ENCODE data around the gene SFXN4.
A peak's percentile ranks its signal among the peaks of the same experiment; 100 is the strongest.

The SFXN4 gene

GRCh38 chr10:119210633-119211032 is 45.1 kb upstream of the SFXN4 start:
- no peak for TF ChIP-seq ARNTL (CRISPR knock-in tag; IDR thresholded peaks at IDR 0.05; ENCODE audit: borderline replicate concordance, low read depth)
- TF ChIP-seq ISL1 (CRISPR knock-in tag; IDR thresholded peaks at IDR 0.05) = peak; percentile 97
- peak; percentile 67; the same call in 1 of the 2 replicates for TF ChIP-seq ZNF8 (CRISPR knock-in tag; IDR thresholded peaks at IDR 0.05)
- no peak for TF ChIP-seq ESRRG (CRISPR knock-in tag; IDR thresholded peaks at IDR 0.05)
- TF ChIP-seq POU6F1 (CRISPR knock-in tag; IDR thresholded peaks at IDR 0.05; ENCODE audit: borderline replicate concordance, low read depth) = peak; percentile 59; the same call in 1 of the 2 replicates
- TF ChIP-seq OSR1 (CRISPR knock-in tag; IDR thresholded peaks at IDR 0.05) = no peak
- TF ChIP-seq PPARA (CRISPR knock-in tag; IDR thresholded peaks at IDR 0.05; ENCODE audit: borderline replicate concordance) = peak; percentile 66; the same call in 1 of the 2 replicates
- TF ChIP-seq SNAI2 (CRISPR knock-in tag; IDR thresholded peaks at IDR 0.05) = peak; percentile 71; the same call in 1 of the 2 replicates
- TF ChIP-seq ZFP30 (CRISPR knock-in tag; IDR thresholded peaks at IDR 0.05) = peak; percentile 27; the same call in 1 of the 2 replicates
- no peak; the same call in 1 of the 2 replicates for TF ChIP-seq TOX (CRISPR knock-in tag; IDR thresholded peaks at IDR 0.05; ENCODE audit: borderline replicate concordance)
- TF ChIP-seq ZNF70 (CRISPR knock-in tag; IDR thresholded peaks at IDR 0.05) = no peak
- TF ChIP-seq PATZ1 (CRISPR knock-in tag; IDR thresholded peaks at IDR 0.05; ENCODE audit: borderline replicate concordance) = no peak
- TF ChIP-seq GLIS3 (CRISPR knock-in tag; IDR thresholded peaks at IDR 0.05) = peak; percentile 46; the same call in 1 of the 2 replicates
- TF ChIP-seq RARB (CRISPR knock-in tag; IDR thresholded peaks at IDR 0.05) = 0 out of 2 replicates have a peak, but pooled peaks have one; percentile 12
- TF ChIP-seq ZC3H10 (CRISPR knock-in tag; IDR thresholded peaks at IDR 0.05) = peak; percentile 74; the same call in 1 of the 2 replicates
- no peak for TF ChIP-seq ZNF565 (CRISPR knock-in tag; conservative IDR thresholded peaks at IDR 0.05; ENCODE audit: low read depth)
- peak; percentile 88 for TF ChIP-seq CSRNP3 (CRISPR knock-in tag; IDR thresholded peaks at IDR 0.05)
- no peak for TF ChIP-seq ZFP3 (CRISPR knock-in tag; IDR thresholded peaks at IDR 0.05)
- peak; percentile 88; the same call in 1 of the 2 replicates for TF ChIP-seq TSHZ2 (CRISPR knock-in tag; IDR thresholded peaks at IDR 0.05)
- peak; percentile 19; the same call in 1 of the 2 replicates for TF ChIP-seq CREB5 (CRISPR knock-in tag; IDR thresholded peaks at IDR 0.05; ENCODE audit: low read depth)
- TF ChIP-seq CSDC2 (CRISPR knock-in tag; IDR thresholded peaks at IDR 0.05) = no peak
- peak; percentile 99 for TF ChIP-seq TCF4 (CRISPR knock-in tag; IDR thresholded peaks at IDR 0.05; ENCODE audit: borderline replicate concordance)
- no peak for TF ChIP-seq BACH2 (CRISPR knock-in tag; IDR thresholded peaks at IDR 0.05; ENCODE audit: borderline replicate concordance)
- ATAC-seq = no peak

GRCh38 chr10:119209736-119210355 is 44.3 kb upstream of the SFXN4 start:
- ATAC-seq = no peak
- no peak for TF ChIP-seq CSRNP3 (CRISPR knock-in tag; IDR thresholded peaks at IDR 0.05)
- no peak for TF ChIP-seq PATZ1 (CRISPR knock-in tag; IDR thresholded peaks at IDR 0.05; ENCODE audit: borderline replicate concordance)
- TF ChIP-seq ZNF8 (CRISPR knock-in tag; IDR thresholded peaks at IDR 0.05) = no peak
- no peak for TF ChIP-seq PPARA (CRISPR knock-in tag; IDR thresholded peaks at IDR 0.05; ENCODE audit: borderline replicate concordance)
- TF ChIP-seq ZNF565 (CRISPR knock-in tag; conservative IDR thresholded peaks at IDR 0.05; ENCODE audit: low read depth) = no peak
- no peak for TF ChIP-seq ARNTL (CRISPR knock-in tag; IDR thresholded peaks at IDR 0.05; ENCODE audit: borderline replicate concordance, low read depth)
- no peak for TF ChIP-seq ZFP30 (CRISPR knock-in tag; IDR thresholded peaks at IDR 0.05)
- TF ChIP-seq ZNF70 (CRISPR knock-in tag; IDR thresholded peaks at IDR 0.05) = no peak
- no peak for TF ChIP-seq GLIS3 (CRISPR knock-in tag; IDR thresholded peaks at IDR 0.05)
- no peak for TF ChIP-seq TOX (CRISPR knock-in tag; IDR thresholded peaks at IDR 0.05; ENCODE audit: borderline replicate concordance)
- TF ChIP-seq ZFP3 (CRISPR knock-in tag; IDR thresholded peaks at IDR 0.05) = no peak
- no peak for TF ChIP-seq CREB5 (CRISPR knock-in tag; IDR thresholded peaks at IDR 0.05; ENCODE audit: low read depth)
- no peak for TF ChIP-seq TCF4 (CRISPR knock-in tag; IDR thresholded peaks at IDR 0.05; ENCODE audit: borderline replicate concordance)
- TF ChIP-seq ZC3H10 (CRISPR knock-in tag; IDR thresholded peaks at IDR 0.05) = no peak
- TF ChIP-seq OSR1 (CRISPR knock-in tag; IDR thresholded peaks at IDR 0.05) = no peak
